Mammary epithelial cell (primary cell): ENCODE data around the gene PRM1.

Source experiments
- CTCF ChIP-seq, 2 donors: IDR thresholded peaks in 1 of 2; conservative IDR thresholded peaks in 1 of 2; 2 replicates each; pipeline ENCODE4 v1.5.1; 2011 to 2012; ENCODE audit warnings: inconsistent platforms in 2 of 2, low read length in 2 of 2, mild to moderate bottlenecking in 2 of 2, control low read depth in 1 of 2, low read depth in 1 of 2; ENCODE audit not compliant: insufficient read depth in 1 of 2; ENCODE audit errors: extremely low read depth in 1 of 2
- EZH2 ChIP-seq: IDR thresholded peaks from 2 replicates; pipeline ENCODE4 v1.6.1; 2012; ENCODE audit warnings: low read length, inconsistent platforms, borderline replicate concordance

- TF ChIP-seq EZH2, result no peak
- peak in 1 of 2 donors; percentile 23 for TF ChIP-seq CTCF (conservative IDR thresholded peaks at IDR 0.05 in 1 of 2, IDR thresholded peaks at IDR 0.05 in 1 of 2; ENCODE audit: extremely low read depth in 1 of 2, insufficient read depth in 1 of 2, low read depth in 1 of 2, low read length in 2 of 2)
Measured at GRCh38 chr16:11297492-11298142, 16.5 kb upstream of the PRM1 start.
